MM.1S (cell line): Measurements from ENCODE around the gene ARHGAP33.

Experiments used
- CTCF ChIP-seq: fragments of 300-600 bp; sonication (generic); IDR thresholded peaks from 2 replicates; pipeline ENCODE4 v1.5.1; 2016; ENCODE audit warnings: antibody characterized with exemption, low read length, mixed read lengths
- EZH2 ChIP-seq: fragments of 300-600 bp; sonication (generic); optimal IDR thresholded peaks from 2 replicates; pipeline ENCODE3; 2017; ENCODE audit warnings: low read depth, mild to moderate bottlenecking, antibody characterized with exemption, low read length, mixed read lengths

DNA sequence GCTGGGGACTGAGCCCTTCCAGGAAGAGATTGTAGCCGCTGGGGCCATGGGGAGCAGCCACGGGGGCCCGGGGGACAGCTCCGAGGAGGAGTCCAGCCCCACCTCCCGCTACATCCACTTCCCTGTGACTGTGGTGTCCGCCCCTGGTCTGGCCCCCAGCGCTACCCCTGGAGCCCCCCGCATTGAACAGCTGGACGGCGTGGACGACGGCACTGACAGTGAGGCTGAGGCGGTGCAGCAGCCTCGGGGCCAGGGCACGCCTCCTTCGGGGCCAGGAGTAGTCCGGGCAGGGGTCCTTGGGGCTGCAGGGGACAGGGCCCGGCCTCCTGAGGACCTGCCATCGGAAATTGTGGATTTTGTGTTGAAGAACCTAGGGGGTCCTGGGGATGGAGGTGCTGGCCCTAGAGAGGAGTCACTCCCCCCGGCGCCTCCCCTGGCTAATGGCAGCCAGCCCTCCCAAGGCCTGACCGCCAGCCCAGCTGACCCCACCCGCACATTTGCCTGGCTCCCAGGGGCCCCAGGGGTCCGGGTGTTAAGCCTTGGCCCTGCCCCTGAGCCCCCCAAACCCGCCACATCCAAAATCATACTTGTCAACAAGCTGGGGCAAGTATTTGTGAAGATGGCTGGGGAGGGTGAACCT is 42.7 kb upstream of the ARHGAP33 start:
- TF ChIP-seq CTCF (no peak), EZH2 (no peak)
